IMR-90 (cell line): ENCODE measurements around the gene TULP4. TPM values are rescaled to one million over a fixed set of nuclear protein-coding genes. Genes with fewer than 3 reads are reported as not detected.

ENCODE experiments used
- ATAC-seq: fragments of 200-7000 bp; cut with Tn5 transposase; 2 replicates; pipeline ENCODE4 v1.9.1; 2020; ENCODE audit warnings: low read depth, mild to moderate bottlenecking, moderate library complexity
- BruUV-seq: library from RNA; stranded (reverse); fragments of 400-500 nt; replicated peaks from 2 replicates; lab custom pipeline; 2021; lab: Mats Ljungman, UMichigan
- CTCF ChIA-PET: fragments of 300-600 bp; formaldehyde crosslinking; extraction: SDS; loops from one replicate; lab custom pipeline; 2021; ENCODE audit warnings: antibody characterized with exemption; lab: Yijun Ruan, JAX
- POLR2A ChIA-PET: fragments of 300-600 bp; sonication (Branson Sonifier 250); formaldehyde crosslinking; loops from one replicate; lab custom pipeline; 2022; ENCODE audit warnings: antibody characterized with exemption; ENCODE audit not compliant: unreplicated experiment; lab: Charles Lee
- DNase-seq: peaks from one replicate; pipeline ENCODE4 v3.0.0; 2013
- H2AFZ ChIP-seq: replicated peaks from 2 replicates; pipeline ENCODE3; 2013; ENCODE audit warnings: low read length, mild to moderate bottlenecking; ENCODE audit not compliant: poor library complexity
- H2AK5ac ChIP-seq: 2 replicates; pipeline ENCODE4 v1.6.1; 2013; ENCODE audit warnings: low read depth, low read length, inconsistent platforms
- H2AK9ac ChIP-seq: replicated peaks from 2 replicates; pipeline ENCODE3; 2013; ENCODE audit warnings: mild to moderate bottlenecking, low read depth, low read length, moderate library complexity; ENCODE audit not compliant: poor library complexity
- H2BK120ac ChIP-seq: 2 replicates; pipeline ENCODE4 v1.6.1; 2013; ENCODE audit warnings: low read depth, low read length, inconsistent platforms
- H2BK15ac ChIP-seq: 3 replicates; pipeline ENCODE4 v1.6.1; 2013; ENCODE audit warnings: low read depth, low read length, inconsistent platforms
- H2BK20ac ChIP-seq: 2 replicates; pipeline ENCODE4 v1.6.1; 2013; ENCODE audit warnings: low read depth, mild to moderate bottlenecking, inconsistent platforms, low read length, moderate library complexity
- H2BK5ac ChIP-seq: 2 replicates; pipeline ENCODE4 v1.6.1; 2013; ENCODE audit warnings: mild to moderate bottlenecking, low read depth, low read length, inconsistent platforms; ENCODE audit not compliant: poor library complexity, severe bottlenecking
- H3K14ac ChIP-seq: replicated peaks from 2 replicates; pipeline ENCODE4 v1.6.1; 2013; ENCODE audit warnings: low read depth, low read length, inconsistent platforms
- H3K18ac ChIP-seq: 2 replicates; pipeline ENCODE4 v1.6.1; 2013; ENCODE audit warnings: low read depth, low read length, control low read depth
- H3K23ac ChIP-seq: 2 replicates; pipeline ENCODE4 v1.6.1; 2013; ENCODE audit warnings: low read depth, low read length, inconsistent platforms
- H3K27ac ChIP-seq: 2 replicates; pipeline ENCODE4 v1.5.1; 2013; ENCODE audit warnings: mild to moderate bottlenecking, control low read depth, low read length; ENCODE audit not compliant: insufficient read depth
- H3K27me3 ChIP-seq: 2 replicates; pipeline ENCODE4 v1.6.1; 2013; ENCODE audit warnings: low read length; ENCODE audit not compliant: control insufficient read depth, insufficient read depth
- H3K36me3 ChIP-seq: 2 replicates; pipeline ENCODE4 v1.6.1; 2013; ENCODE audit warnings: low read length, mixed read lengths; ENCODE audit not compliant: control insufficient read depth, insufficient read depth
- H3K4ac ChIP-seq: 2 replicates; pipeline ENCODE4 v1.6.1; 2013; ENCODE audit warnings: low read depth, low read length, inconsistent platforms
- H3K4me1 ChIP-seq: 2 replicates; pipeline ENCODE4 v1.6.1; 2013; ENCODE audit warnings: low read length, mixed read lengths; ENCODE audit not compliant: control insufficient read depth, insufficient read depth
- H3K4me2 ChIP-seq: 2 replicates; pipeline ENCODE4 v1.6.1; 2013; ENCODE audit warnings: low read depth, mild to moderate bottlenecking, control low read depth, low read length, moderate library complexity
- H3K4me3 ChIP-seq: 2 replicates; pipeline ENCODE4 v1.5.1; 2013; ENCODE audit warnings: low read depth, mild to moderate bottlenecking, control low read depth, low read length, moderate library complexity; ENCODE audit not compliant: insufficient read depth
- H3K56ac ChIP-seq: 2 replicates; pipeline ENCODE4 v1.6.1; 2013; ENCODE audit warnings: low read length, inconsistent platforms; ENCODE audit not compliant: insufficient read depth; ENCODE audit errors: extremely low read depth
- H3K79me1 ChIP-seq, 2 experiments: 2 replicates each; pipeline ENCODE4 v1.6.1; 2013; ENCODE audit warnings: low read length in 2 of 2, inconsistent platforms in 1 of 2, low read depth in 1 of 2
- H3K9ac ChIP-seq: 2 replicates; pipeline ENCODE4 v1.6.1; 2013; ENCODE audit warnings: low read depth, low read length, control low read depth
- H3K9me1 ChIP-seq: 2 replicates; pipeline ENCODE4 v1.6.1; 2013; ENCODE audit warnings: low read length, inconsistent platforms; ENCODE audit not compliant: insufficient read depth
- H3K9me3 ChIP-seq: 2 replicates; pipeline ENCODE4 v1.6.1; 2013; ENCODE audit warnings: low read length; ENCODE audit not compliant: control insufficient read depth, insufficient read depth
- H4K20me1 ChIP-seq: 2 replicates; pipeline ENCODE4 v1.6.1; 2013; ENCODE audit warnings: low read length, inconsistent platforms; ENCODE audit not compliant: insufficient read depth
- H4K5ac ChIP-seq: 2 replicates; pipeline ENCODE4 v1.6.1; 2013; ENCODE audit warnings: mild to moderate bottlenecking, low read depth, low read length, control low read depth
- H4K8ac ChIP-seq, 2 experiments: 2 replicates each; pipeline ENCODE4 v1.6.1; 2013; ENCODE audit warnings: low read depth in 2 of 2, low read length in 2 of 2, control low read depth in 1 of 2, inconsistent platforms in 1 of 2
- H4K91ac ChIP-seq: 2 replicates; pipeline ENCODE4 v1.6.1; 2013; ENCODE audit warnings: low read depth, low read length, inconsistent platforms; ENCODE audit not compliant: insufficient read depth
- CEBPB ChIP-seq: IDR thresholded peaks from 2 replicates; pipeline ENCODE4 v1.6.1; 2012; ENCODE audit warnings: low read depth, low read length, improper control_type of control experiment
- CTCF ChIP-seq: conservative IDR thresholded peaks from 2 replicates; pipeline ENCODE4 v1.5.1; 2012; ENCODE audit warnings: mild to moderate bottlenecking, low read depth, low read length, improper control_type of control experiment
- MAZ ChIP-seq: IDR thresholded peaks from 2 replicates; pipeline ENCODE4 v1.6.1; 2012; ENCODE audit warnings: low read depth, mild to moderate bottlenecking, low read length, improper control_type of control experiment, moderate library complexity, borderline replicate concordance
- WGBS, 2 experiments: methylation state at CpG; one replicate each; pipeline versions ENCODE4 v1.1.5 to v1.1.7; 2013; ENCODE audit warnings: missing lambda C conversion rate in 2 of 2; ENCODE audit not compliant: insufficient read length in 1 of 2; ENCODE audit errors: extremely low coverage in 2 of 2; 5-methylcytosine and 5-hydroxymethylcytosine counted together
- dilution Hi-C: fragments of 300-500 bp; cut with HindIII; formaldehyde crosslinking; loops from one replicate; pipeline ENCODE4 v1.14.3; 2018; ENCODE audit warnings: low sequenced_read_pairs; ENCODE audit not compliant: unreplicated experiment
- in situ Hi-C: fragments of 300-500 bp; cut with MboI; formaldehyde crosslinking; loops from 3 replicates; pipeline ENCODE4 v1.14.3; 2019; ENCODE audit warnings: low sequenced_read_pairs, inconsistent platforms, mixed read lengths
- intact Hi-C: fragments of 100-400 bp; cut with micrococcal nuclease; formaldehyde crosslinking; loops from 2 replicates; pipeline ENCODE4 v1.10.0; 2022
- polyA plus RNA-seq, 3 experiments: library from polyadenylated mRNA; depleted of rRNA; stranded (reverse); fragments of >200 nt; gene quantifications; 2 replicates each; pipeline ENCODE4 v1.2.3, GENCODE V29; 2012; ENCODE audit warnings: low replicate concordance in 1 of 3
- total RNA-seq: library from RNA; depleted of rRNA; stranded (reverse); fragments of >200 nt; gene quantifications from 2 replicates; pipeline ENCODE4 v1.2.3, GENCODE V29; 2012

The TULP4 gene
- total and polyA plus RNA-seq, 2 of the 4 experiments (the other 2 are of a cell fraction), result 8.1 to 30.6 TPM

- Histone ChIP-seq H2BK5ac (no peak overlapping the region), H2AK5ac (no peak overlapping the region), H3K9me1 (no peaks in the 10 kb centered on the region; the same call in 1 of the 2 replicates), H4K91ac (no peak overlapping the region), H2BK15ac (no peak overlapping the region), H3K4me3 (no peak overlapping the region), H3K36me3 (no peaks in the 10 kb centered on the region), H3K9ac (no peak overlapping the region), H3K14ac (no peak overlapping the region), H2BK20ac (no peak overlapping the region), H3K23ac (no peak overlapping the region), H3K4ac (no peak overlapping the region), H2AK9ac (no peak overlapping the region), H3K18ac (no peak overlapping the region), H3K56ac (no peak overlapping the region), H3K79me1 (peaks cover 25 to 44% of the 10 kb centered on the region in 2 experiments), H4K8ac (no peak overlapping the region), H4K5ac (no peak overlapping the region), H3K9me3 (no peaks in the 10 kb centered on the region), H3K4me2 (no peak overlapping the region), H3K4me1 (peaks cover 2% of the 10 kb centered on the region; the same call in 1 of the 2 replicates), H3K27ac (no peak overlapping the region), H3K27me3 (no peaks in the 10 kb centered on the region), H2AFZ (no peak overlapping the region), H4K20me1 (peaks cover 4% of the 10 kb centered on the region; the same call in 1 of the 2 replicates), H2BK120ac (no peak overlapping the region)
- in situ Hi-C loops (no loop called here), intact Hi-C loops (no loop called here), dilution Hi-C loops (no loop called here)
- no CpG with 5 or more reads among the region's 1 CpG for WGBS, 2 experiments
- no peak for ATAC-seq
- no TSS peak for BruUV-seq
- no peak for TF ChIP-seq CEBPB
- no peak for TF ChIP-seq CTCF
- TF ChIP-seq MAZ, result no peak
- no peak for DNase-seq
- ChIA-PET POLR2A (no interaction called here), CTCF (no interaction called here)
Measured at GRCh38 chr6:158383057-158383456, 70.8 kb downstream of the TULP4 start.
